ENCODE data around the gene TSC22D2.

Gene TSC22D2

DNA sequence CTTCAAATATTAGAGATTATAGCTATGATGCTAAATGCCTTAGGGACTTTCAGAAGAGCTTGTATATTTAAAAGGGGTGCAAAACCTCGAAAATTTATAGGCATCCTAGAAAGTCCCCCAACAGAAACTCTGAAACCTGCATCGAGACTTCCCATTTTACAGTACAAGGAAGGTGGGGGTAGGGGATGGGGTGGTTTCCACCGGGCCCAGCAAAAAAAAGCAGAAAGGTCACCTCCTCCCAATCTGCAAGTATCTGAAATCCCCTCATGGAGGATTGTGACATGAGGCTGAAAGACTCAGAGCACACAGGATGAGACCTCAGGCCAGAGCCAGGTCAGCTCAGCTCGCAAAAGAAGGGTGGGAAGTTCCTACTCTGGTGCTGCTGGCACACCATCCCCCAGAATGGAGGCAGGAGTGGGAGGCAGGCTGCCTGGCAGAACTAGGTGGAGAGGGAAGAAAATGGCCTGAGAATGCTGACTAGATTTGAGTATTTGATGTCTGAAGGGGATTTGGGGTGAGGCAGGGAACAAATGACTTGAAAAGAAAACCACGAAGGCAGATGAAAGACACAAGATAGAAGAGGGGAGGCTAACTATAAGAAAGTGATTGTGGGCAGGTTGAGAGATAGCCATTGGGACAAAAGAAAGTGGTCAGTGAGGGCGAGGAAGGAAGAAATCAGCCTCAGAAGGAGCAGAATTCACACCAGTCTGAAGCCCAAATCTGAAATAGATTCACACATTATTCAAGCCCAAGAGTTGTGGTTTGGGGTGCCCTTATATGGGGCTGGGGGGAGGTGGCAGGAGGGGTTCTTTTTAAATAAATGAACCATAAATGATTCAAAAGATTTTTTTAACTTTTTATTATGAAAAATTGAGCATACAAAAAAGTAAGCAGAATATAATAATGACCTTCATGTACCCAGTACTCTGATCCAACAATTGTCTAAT, 22.5 kb upstream of the TSC22D2 start:
- DNase-seq (ENCODE audit: low read depth): no peak

DNA sequence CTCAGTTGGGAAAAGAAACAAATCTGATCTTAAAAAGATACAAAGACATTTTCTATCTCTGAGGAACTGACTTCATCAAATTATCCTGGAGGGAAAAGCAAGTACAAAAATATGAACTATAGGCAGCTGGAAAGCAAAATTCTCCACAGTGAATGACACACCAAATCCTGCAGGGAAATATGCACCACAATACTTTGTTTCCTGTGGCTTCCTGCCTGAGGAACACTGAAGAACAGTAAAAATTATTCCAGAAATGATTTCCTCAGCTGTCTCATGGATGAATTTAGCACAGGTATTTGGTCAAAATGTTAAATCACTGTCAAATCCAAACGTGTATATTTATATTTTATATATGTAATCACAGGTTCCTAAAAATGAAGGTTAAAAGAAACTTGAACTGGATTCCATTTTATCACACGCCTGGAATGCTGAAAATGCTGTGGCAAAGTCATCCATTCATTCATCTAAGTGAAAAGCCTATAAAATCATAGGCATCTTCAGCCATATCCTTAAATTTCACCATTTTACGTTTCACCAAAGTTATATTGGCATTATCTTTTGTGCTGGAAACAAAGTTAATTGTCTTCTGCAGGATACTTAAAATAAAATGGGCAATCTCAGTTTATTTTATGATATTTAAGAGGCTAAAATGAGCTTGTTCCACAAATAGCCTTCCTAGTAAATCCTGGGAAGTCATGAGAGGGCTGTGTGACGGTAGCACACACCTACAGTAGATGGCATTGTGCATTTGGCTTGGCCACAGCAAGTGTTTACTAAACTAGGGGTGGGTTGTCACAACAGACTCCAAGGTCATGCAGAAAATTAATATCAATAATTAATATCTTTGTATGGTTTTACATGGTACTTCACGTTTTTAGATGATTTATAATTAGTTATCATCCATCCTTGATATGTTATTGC, 19.3 kb upstream of the TSC22D2 start:
- DNase-seq (ENCODE audit: low read depth): no peak

DNA sequence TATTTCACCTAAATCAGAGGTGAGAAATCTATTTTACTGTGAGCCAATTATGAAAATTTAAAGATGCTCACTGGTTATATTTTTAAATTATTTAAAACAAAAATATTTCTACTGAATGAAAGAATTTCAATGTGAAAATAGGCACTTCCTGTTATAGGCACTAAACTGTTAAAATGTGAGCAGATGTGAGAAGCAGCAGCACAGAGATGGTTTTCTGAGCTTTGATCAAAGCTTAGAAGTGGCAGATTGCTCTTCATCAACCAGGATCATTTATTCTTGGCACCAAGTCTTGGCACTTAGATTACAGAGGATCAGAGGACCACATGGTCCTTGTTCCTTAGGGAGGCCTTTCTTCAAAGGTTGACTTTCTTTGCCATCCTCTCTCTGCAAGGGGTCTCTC, 18.0 kb upstream of the TSC22D2 start:
- DNase-seq (ENCODE audit: low read depth): no peak

DNA sequence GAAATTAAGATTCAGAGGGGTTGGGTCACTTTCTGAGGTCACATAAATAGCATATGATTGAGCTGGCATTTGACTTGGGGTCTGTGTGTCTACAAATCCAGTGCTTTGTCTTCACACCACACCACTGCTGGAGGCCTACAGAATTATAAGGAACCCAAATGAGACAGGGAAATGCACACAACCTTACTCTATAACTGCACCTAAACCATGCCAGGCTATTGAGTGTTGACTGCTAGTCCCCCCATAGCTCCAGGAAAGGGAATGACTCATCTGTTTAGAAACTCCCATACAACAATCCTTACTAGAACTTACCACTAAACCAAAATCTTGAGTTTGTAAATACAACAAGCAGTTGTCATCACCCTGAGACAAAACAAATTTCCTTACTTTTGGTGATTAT, 16.9 kb upstream of the TSC22D2 start:
- DNase-seq (ENCODE audit: low read depth): no peak

DNA sequence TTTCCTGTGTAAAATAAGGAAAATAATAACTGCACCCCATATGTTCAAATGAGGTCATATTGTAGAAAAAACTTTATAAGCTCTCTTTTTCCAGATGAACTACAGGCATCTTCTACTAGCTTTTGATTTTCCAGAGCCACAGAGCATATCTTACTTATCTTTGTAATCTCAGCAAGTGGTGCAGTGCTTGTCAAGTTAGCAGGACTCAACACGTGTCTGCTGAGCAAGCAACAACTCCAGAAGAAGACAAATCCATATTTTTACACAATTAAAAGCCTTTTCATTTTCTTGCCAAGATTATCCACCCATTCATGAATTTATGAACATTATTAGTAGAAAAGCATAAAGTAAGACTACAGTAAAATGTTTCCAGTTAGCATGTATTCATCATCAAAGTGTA, 14.4 kb upstream of the TSC22D2 start:
- no peak for DNase-seq (ENCODE audit: low read depth)

DNA sequence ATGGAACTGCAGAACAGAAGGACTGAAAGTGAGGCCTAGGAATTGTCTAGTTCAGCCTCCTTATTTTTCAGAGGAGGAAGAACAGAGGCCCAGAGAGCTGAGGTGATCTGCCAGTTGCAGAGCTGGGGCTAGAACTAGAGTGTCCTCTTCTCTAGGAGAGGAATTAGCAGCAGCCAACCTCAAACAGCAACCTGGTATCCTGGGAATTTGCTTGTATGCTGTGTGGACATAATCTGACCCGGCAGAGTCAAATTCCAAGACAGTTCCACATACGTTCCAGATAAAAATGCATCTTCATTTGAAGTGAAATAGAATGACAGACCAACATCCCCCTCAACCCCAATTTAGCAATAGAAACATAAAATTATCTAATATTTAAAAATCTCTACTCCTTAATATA, 13.5 kb upstream of the TSC22D2 start:
- DNase-seq (ENCODE audit: low read depth): no peak

DNA sequence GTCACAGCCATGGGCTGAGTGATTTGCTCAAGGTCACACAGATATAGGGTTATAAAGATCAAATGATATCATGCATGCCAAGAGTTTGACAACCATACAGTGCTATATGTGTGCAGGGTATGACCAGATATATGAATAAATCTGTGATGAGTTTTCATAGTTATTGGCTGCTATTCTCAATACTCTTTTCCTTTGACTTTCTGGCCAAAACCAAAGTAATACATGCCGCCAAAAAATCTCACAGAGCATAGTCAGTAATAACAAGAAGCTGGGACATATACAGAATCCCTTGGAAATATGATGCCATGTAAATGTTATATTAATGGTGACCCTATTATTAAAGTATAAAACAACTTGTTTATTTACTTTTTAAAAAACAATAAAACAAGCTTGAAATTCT, 11.6 kb upstream of the TSC22D2 start:
- no peak for DNase-seq (ENCODE audit: low read depth)

DNA sequence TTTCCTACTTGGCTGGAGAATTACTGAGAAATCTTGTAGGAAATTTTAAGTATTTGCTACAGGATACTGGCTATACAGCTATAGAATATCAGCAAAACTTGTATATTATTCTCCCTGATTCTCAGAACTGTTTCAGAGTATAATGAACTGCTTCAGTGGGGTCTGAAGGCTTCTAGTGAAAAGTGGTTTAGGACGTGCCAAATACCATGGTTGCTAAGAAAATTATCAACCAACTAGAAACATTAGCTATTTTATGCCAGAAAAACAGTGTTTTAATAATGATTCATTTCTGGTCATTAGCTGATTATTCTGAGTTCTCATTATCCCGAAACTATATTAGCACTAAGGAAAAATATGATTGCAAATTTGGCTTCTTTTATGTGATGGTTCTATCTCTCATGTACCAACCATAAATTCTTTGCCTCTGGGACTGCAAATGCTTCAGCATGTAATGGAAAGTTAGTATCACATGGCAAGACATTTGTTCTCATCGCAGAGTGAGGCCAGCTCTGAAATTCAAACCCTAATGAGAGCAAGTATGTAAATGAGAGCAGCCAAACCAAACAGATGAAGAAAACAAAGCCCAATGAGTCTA, 11.0 kb upstream of the TSC22D2 start:
- no peak for DNase-seq (ENCODE audit: low read depth)

DNA sequence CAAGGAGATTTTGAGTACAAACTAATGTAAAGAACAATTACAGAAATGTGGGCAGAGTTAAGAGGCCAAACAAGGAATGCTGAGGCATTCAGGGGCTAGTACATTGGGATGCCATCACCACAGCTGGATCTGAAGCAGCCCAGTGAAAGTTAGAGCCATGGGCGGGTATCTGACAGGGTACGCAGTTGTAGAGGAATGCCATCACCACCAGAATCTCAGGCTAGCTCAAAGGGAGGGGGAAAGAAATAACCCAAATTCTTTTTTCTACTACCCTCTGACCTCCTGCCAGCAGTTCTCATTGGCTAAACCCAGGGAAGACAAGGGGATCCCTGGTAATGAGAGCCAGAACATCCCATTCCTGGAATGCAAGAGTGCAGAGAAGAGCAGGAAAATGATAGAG, 9.0 kb upstream of the TSC22D2 start:
- DNase-seq (ENCODE audit: low read depth): no peak

DNA sequence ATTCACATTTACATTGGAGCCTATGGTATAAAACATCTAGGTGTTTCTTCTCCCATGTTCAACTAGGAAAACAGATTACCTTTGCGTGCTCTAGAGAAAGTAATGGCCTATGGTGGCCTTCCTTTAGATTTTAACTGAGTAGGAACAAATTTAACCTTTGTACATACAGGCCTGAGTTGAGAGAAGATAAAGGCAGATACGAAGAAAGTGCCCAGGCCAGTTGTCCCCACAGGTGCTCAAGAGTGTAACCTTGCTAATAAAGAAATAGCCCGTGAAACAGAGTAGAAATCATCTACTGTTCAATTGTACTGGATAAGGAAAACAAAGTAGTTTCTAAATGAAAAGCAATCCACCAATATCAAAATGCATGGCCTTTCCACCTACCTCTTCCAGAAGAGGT, 6.8 kb upstream of the TSC22D2 start:
- no peak for DNase-seq (ENCODE audit: low read depth)

DNA sequence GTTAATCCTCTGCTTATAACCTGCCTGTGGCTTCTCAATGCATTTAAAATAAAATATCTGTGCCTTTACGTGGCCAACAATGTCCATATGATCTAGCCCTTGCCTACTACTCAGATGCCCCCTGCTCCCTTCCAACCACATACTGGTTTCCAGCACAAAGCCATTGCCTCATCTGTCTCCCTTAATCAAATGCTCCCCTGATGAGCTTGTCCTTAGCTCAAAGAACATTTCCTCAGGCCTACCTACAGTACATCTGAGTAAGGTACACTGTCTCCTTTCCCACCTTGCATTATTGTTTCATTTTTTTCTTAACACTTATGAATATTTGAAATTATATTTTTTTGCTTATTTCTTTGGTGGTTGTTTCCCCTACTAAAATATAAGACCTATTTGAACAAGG, 5.9 kb upstream of the TSC22D2 start:
- no peak for DNase-seq (ENCODE audit: low read depth)

DNA sequence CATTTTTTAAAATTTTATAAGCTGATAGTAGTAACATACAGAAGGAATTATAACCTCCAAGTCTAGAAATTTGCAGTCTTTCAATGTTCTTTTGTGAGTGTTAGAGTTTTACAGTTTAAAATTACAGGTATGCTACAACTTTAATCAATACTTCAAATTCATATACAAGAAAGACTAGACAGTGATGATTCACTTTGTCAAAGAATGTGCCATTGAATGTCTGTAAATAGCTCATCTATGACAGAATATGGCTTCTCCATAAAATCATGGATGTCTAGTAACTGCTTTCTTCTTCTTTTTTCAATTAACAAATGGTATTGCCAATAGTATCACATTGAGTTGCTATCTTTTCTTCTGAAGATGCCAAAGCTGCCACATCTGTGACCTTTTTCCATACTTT, 4.1 kb upstream of the TSC22D2 start:
- DNase-seq (ENCODE audit: low read depth): no peak

DNA sequence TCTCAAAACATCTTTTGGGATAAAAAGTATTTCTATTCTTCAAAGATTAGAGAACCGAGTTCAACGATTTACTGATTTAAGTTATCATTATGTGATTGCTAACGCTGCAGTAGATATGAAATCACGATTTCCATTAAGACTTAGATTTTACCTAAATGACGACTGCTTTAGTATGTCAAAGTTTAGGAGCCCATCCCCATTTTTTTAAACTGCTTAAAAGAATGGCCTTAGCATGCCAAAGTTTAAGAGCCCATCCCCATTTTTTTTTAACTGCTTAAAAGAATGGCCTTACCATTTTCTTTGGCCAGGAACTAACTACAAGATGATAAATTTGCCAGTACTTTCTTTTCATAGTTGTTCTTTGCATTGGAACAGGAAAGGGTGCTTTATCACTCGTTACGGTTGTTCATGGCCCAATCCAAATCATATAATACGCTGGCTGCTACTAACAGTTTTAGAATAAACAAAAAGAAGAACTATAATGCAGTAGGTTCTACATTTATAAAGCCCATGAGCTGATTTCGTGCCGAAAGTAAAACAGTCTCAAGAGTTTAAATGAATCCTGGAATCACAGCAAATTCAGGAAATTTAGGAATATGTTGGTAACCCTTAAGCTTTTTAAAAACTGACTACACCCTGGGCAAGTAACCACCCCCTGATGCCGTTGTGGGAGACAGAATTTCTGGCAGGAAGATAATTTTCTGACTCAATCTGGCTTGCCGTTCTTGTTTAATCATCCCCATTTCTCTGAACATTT, 869 bp upstream of the TSC22D2 start:
- no peak for DNase-seq (ENCODE audit: low read depth)

DNA sequence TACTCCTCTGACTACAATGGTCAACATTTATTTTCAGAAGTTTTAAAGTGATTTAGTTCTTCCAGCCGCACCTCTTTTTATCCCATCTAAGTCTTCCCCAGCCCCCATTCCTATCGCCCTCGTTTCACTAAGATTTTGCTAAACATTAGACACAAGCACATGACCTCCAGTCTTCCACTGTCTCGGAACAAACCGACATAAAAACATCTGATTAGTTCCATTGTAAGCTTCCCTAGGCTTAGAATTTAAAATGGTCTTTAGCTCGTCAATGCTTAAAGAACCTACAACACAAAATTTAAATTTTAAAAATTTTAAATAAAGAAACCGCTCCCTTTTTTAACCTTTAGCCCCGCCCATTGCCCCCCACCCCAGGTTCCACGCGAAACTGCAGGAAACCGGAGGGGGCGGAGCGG, 284 bp upstream of the TSC22D2 start:
- DNase-seq (ENCODE audit: low read depth): no peak

DNA sequence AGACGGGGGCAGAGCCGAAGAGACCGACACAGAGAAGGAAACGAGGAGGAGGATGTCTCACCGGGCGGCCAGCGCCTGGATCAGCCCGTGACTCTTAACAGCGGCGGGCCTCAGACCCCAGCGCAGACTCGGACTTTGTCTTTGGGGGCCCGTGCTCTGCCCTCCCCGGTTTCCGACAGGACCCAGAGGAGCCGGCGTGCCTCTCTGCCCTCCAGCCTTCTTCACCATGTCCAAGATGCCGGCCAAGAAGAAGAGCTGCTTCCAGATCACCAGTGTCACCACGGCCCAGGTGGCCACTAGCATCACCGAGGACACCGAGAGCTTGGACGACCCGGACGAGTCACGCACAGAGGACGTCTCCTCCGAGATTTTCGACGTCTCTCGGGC, 1.0 kb downstream of the TSC22D2 start:
- DNase-seq (ENCODE audit: low read depth): no peak

DNA sequence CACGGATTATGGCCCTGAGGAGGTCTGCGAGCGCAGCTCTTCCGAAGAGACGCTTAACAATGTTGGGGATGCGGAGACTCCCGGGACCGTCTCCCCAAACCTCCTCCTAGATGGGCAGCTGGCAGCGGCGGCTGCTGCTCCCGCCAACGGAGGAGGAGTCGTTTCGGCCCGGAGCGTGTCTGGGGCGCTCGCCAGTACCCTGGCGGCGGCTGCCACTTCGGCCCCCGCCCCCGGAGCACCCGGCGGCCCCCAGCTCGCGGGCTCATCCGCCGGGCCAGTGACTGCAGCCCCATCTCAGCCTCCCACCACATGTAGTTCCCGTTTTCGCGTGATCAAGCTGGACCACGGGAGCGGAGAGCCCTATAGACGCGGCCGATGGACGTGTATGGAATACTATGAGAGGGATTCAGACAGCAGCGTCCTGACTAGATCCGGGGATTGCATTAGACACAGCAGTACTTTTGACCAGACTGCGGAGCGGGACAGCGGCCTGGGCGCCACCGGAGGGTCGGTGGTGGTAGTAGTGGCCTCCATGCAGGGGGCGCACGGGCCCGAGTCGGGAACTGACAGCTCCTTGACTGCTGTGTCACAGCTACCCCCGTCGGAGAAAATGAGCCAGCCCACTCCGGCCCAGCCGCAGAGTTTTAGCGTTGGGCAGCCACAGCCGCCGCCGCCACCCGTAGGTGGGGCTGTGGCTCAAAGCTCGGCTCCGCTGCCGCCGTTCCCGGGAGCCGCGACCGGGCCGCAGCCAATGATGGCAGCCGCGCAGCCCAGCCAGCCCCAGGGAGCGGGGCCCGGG, 1.6 kb downstream of the TSC22D2 start:
- peak; percentile 45 for DNase-seq (ENCODE audit: low read depth)

DNA sequence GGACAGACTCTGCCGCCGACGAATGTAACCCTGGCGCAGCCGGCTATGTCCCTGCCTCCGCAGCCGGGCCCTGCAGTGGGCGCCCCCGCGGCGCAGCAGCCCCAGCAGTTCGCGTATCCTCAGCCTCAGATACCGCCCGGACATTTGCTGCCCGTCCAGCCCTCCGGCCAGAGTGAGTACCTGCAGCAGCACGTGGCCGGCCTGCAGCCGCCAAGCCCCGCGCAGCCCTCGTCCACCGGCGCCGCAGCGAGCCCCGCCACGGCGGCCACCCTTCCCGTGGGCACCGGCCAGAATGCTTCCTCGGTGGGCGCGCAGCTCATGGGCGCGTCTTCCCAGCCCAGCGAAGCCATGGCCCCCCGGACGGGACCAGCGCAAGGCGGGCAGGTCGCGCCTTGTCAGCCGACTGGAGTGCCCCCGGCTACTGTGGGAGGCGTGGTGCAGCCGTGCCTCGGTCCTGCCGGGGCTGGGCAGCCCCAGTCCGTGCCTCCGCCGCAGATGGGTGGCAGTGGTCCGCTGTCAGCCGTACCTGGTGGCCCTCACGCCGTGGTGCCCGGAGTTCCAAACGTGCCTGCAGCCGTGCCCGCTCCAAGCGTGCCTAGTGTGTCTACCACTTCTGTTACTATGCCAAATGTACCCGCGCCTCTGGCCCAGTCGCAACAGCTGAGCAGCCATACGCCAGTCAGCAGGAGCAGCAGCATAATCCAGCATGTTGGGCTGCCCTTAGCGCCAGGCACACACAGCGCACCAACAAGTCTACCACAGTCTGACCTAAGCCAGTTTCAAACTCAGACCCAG, 2.4 kb downstream of the TSC22D2 start:
- no peak for DNase-seq (ENCODE audit: low read depth)

DNA sequence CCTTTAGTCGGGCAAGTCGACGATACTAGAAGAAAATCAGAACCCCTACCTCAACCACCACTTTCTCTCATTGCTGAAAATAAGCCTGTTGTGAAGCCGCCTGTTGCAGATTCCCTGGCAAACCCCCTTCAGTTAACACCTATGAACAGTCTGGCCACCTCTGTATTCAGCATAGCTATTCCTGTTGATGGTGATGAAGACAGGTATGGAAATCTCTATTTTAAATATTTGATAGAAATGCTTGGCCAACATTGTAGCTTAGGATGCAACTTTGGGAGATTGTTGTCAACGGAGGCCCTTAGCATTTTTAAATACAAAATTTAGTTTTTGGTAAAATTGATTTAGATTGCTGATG, 3.0 kb downstream of the TSC22D2 start:
- DNase-seq (ENCODE audit: low read depth): no peak

DNA sequence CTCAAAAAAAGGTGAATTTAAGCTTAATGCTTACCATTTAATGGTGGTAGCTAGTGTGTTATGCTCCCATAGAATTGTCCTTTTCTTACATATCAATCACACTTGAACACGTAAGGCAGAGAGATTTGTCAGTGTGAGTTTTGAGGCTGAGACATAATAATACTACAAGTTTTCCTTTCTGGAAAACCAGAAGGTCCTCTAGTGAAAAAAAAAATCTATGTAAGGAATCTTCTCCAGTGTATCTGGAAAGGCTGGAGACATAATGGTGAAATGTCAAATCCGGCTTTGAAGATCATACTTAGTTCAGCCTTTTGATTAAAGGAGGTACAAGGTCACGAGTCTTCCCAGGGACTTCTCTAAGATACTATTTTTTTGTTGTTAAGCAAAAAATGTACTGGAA, 3.4 kb downstream of the TSC22D2 start:
- no peak for DNase-seq (ENCODE audit: low read depth)

DNA sequence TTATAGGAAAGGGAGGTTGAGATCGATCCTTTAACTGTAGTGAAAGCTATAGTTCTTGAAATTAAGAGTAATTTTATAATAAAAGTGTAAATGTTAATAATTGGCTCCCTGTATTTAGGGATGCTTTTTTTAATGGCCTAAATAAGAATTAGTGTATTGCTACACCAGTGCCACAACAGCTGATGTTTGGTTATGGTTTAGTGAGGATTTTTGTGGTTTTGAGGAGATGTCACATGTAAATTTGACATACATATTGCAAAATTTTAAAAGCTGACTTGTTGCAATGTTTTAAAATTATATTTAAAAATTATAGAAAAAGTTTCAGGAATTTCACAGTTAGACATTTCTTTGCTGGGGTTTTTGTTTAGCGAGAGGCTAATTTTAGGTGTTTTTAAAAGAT, 3.9 kb downstream of the TSC22D2 start:
- DNase-seq (ENCODE audit: low read depth): no peak

All from stimulated activated CD8-positive, alpha-beta memory T cell treated with anti-CD3 and anti-CD28 coated beads, Interleukin-7, amount 100 ng/mL, for 24 hours (primary cell).